ENCODE data around the gene U2AF1.
"Not testable (repeated sequence)": the region's sequence is repeated elsewhere in the genome, so short reads cannot be mapped to it uniquely, and the experiment has no call there.

Gene U2AF1

GRCh38 chr21:43044547-43044946 is 62.8 kb downstream of the U2AF1 start:
- H3K27ac ChIP-seq; DNase-seq (ENCODE audit: low spot score); H3K4me3 ChIP-seq: not testable (repeated sequence)

- not testable (repeated sequence) for H3K27ac ChIP-seq; H3K4me3 ChIP-seq; DNase-seq (ENCODE audit: low spot score)
These were observed 64.1 kb downstream of the U2AF1 start for GRCh38 chr21:43043291-43043690.

Data from coronary artery (tissue), 2 donors.